HCT116 (cell line): ENCODE measurements around the gene MON2. TPM values are rescaled to one million over a fixed set of nuclear protein-coding genes. Genes with fewer than 3 reads are reported as not detected.

Source experiments
- ATAC-seq: fragments of 200-7000 bp; cut with Tn5 transposase; 2 replicates; pipeline ENCODE4 v1.9.1; 2020; ENCODE audit warnings: mild to moderate bottlenecking, moderate library complexity
- BruUV-seq: library from RNA; stranded (reverse); fragments of 400-500 nt; replicated peaks from 2 replicates; lab custom pipeline; 2021; lab: Mats Ljungman, UMichigan
- CTCF ChIA-PET: fragments of 300-600 bp; sonication (Branson Sonifier 250); formaldehyde crosslinking; loops from one replicate; lab custom pipeline; 2021; ENCODE audit warnings: antibody characterized with exemption; lab: Charles Lee
- POLR2A ChIA-PET: fragments of 300-600, 350-600 bp; sonication (Branson Sonifier 250); formaldehyde crosslinking; loops from one replicate; lab custom pipeline; 2021; ENCODE audit warnings: antibody characterized with exemption; lab: Charles Lee
- RAD21 ChIA-PET, 2 experiments: fragments of 300-600 bp; sonication (Branson Sonifier 250); formaldehyde crosslinking; loops; one replicate each; lab custom pipeline; 2023; ENCODE audit warnings: low total read pairs in 2 of 2; ENCODE audit not compliant: uncharacterized antibody in 2 of 2, unreplicated experiment in 2 of 2, low non-redundant PET in 1 of 2; lab: Charles Lee
- DNase-seq: peaks from one replicate; pipeline ENCODE4 v3.0.0-alpha.2; 2010; ENCODE audit warnings: low read depth, low spot score
- H2AFZ ChIP-seq: fragments of 200-600 bp; shearing (Covaris generic), sonication (generic); 2 replicates; pipeline ENCODE4 v1.6.1; 2017; ENCODE audit warnings: low read depth, mixed run types, mixed read lengths, antibody characterized with exemption, low read length; ENCODE audit not compliant: poor library complexity, severe bottlenecking
- H3K27ac ChIP-seq: 2 replicates; pipeline ENCODE4 v1.5.1; 2012; ENCODE audit warnings: low read depth, low read length
- H3K27me3 ChIP-seq: fragments of 200-600 bp; sonication (generic); 2 replicates; pipeline ENCODE4 v1.6.1; 2016; ENCODE audit warnings: mixed run types, low read length, mixed read lengths; ENCODE audit not compliant: insufficient read depth
- H3K36me3 ChIP-seq, 2 experiments: fragments of 200-500 bp in 1 of 2; fragments of 200-600 bp in 1 of 2; sonication (Bioruptor generic) in 1 of 2; sonication (generic) in 1 of 2; 2 replicates each; pipeline versions ENCODE4 v1.5.1 to v1.6.1; 2014 to 2016; ENCODE audit warnings: low read length in 2 of 2, inconsistent platforms in 1 of 2, mixed read lengths in 1 of 2, mixed run types in 1 of 2; ENCODE audit not compliant: insufficient read depth in 2 of 2, control insufficient read depth in 1 of 2
- H3K4me1 ChIP-seq, 2 experiments: fragments of 200-600 bp in 1 of 2; sonication (generic) in 1 of 2; 2 replicates each; pipeline versions ENCODE4 v1.5.1 to v1.6.1; 2012 to 2017; ENCODE audit warnings: low read length in 2 of 2, inconsistent platforms in 1 of 2, mild to moderate bottlenecking in 1 of 2, mixed read lengths in 1 of 2, mixed run types in 1 of 2, moderate library complexity in 1 of 2; ENCODE audit not compliant: insufficient read depth in 2 of 2, control insufficient read depth in 1 of 2
- H3K4me2 ChIP-seq: fragments of 200-600 bp; sonication (generic); 2 replicates; pipeline ENCODE4 v1.6.1; 2017; ENCODE audit warnings: mixed run types, low read length, mixed read lengths
- H3K4me3 ChIP-seq, 2 experiments: fragments of 200-600 bp in 1 of 2; sonication (generic) in 1 of 2; replicated peaks in 1 of 2; 2 replicates each; pipeline ENCODE4 v1.5.1; 2011 to 2016; ENCODE audit warnings: low read length in 2 of 2, control low read depth in 1 of 2, low read depth in 1 of 2, mild to moderate bottlenecking in 1 of 2, mixed read lengths in 1 of 2, mixed run types in 1 of 2
- H3K79me2 ChIP-seq: fragments of 200-600 bp; sonication (generic); 2 replicates; pipeline ENCODE4 v1.6.1; 2017; ENCODE audit warnings: mild to moderate bottlenecking, mixed run types, low read length, moderate library complexity, mixed read lengths; ENCODE audit not compliant: insufficient read depth
- H3K9ac ChIP-seq: fragments of 200-600 bp; sonication (generic); 2 replicates; pipeline ENCODE4 v1.6.1; 2016; ENCODE audit warnings: low read length, mixed read lengths
- H3K9me2 ChIP-seq: fragments of 200-600 bp; sonication (generic), shearing (Covaris generic); 2 replicates; pipeline ENCODE4 v1.6.1; 2017; ENCODE audit warnings: mixed run types, mild to moderate bottlenecking, moderate library complexity; ENCODE audit not compliant: insufficient read depth
- H3K9me3 ChIP-seq, 2 experiments: fragments of 200-500 bp in 1 of 2; fragments of 200-600 bp in 1 of 2; sonication (Bioruptor generic) in 1 of 2; sonication (generic) in 1 of 2; 2 replicates each; pipeline ENCODE4 v1.6.1; 2014 to 2017; ENCODE audit warnings: low read length in 2 of 2, mixed read lengths in 2 of 2, inconsistent platforms in 1 of 2, low read depth in 1 of 2, mild to moderate bottlenecking in 1 of 2, mixed run types in 1 of 2, moderate library complexity in 1 of 2; ENCODE audit not compliant: control insufficient read depth in 1 of 2, insufficient read depth in 1 of 2
- H4K20me1 ChIP-seq: fragments of 200-600 bp; sonication (generic), shearing (Covaris generic); 2 replicates; pipeline ENCODE4 v1.6.1; 2017; ENCODE audit warnings: mixed run types, mild to moderate bottlenecking, moderate library complexity; ENCODE audit not compliant: insufficient read depth
- CBX3 ChIP-seq: IDR thresholded peaks from 2 replicates; pipeline ENCODE4 v1.6.1; 2012; ENCODE audit warnings: low read depth
- CEBPB ChIP-seq: IDR thresholded peaks from 2 replicates; pipeline ENCODE4 v1.6.1; 2012; ENCODE audit warnings: low read depth
- EGR1 ChIP-seq: IDR thresholded peaks from 2 replicates; pipeline ENCODE4 v1.6.1; 2012; ENCODE audit warnings: low read depth
- ELF1 ChIP-seq: IDR thresholded peaks from 2 replicates; pipeline ENCODE4 v1.6.1; 2012; ENCODE audit warnings: low read depth, borderline replicate concordance
- EZH2 ChIP-seq: fragments of 200-600 bp; sonication (generic); IDR thresholded peaks from 2 replicates; pipeline ENCODE4 v1.6.1; 2017; ENCODE audit warnings: antibody characterized with exemption, mixed run types
- EZH2phosphoT487 ChIP-seq: fragments of 200-600 bp; IDR thresholded peaks from 2 replicates; pipeline ENCODE4 v1.6.1; 2018; ENCODE audit warnings: antibody characterized with exemption, borderline replicate concordance
- FOSL1 ChIP-seq: IDR thresholded peaks from 2 replicates; pipeline ENCODE4 v1.6.1; 2012; ENCODE audit warnings: low read depth
- POLR2A ChIP-seq: IDR thresholded peaks from 2 replicates; pipeline ENCODE4 v1.7.0; 2011; ENCODE audit warnings: borderline replicate concordance; ENCODE audit not compliant: insufficient read depth, insufficient read length; ENCODE audit errors: extremely low read depth
- POLR2AphosphoS5 ChIP-seq: IDR thresholded peaks from 2 replicates; pipeline ENCODE4 v1.6.1; 2011; ENCODE audit warnings: mild to moderate bottlenecking, low read depth, low read length, moderate library complexity
- RAD21 ChIP-seq: IDR thresholded peaks from 2 replicates; pipeline ENCODE4 v1.6.1; 2012; ENCODE audit warnings: low read depth, mild to moderate bottlenecking
- SP1 ChIP-seq: IDR thresholded peaks from 2 replicates; pipeline ENCODE4 v1.6.1; 2012; ENCODE audit warnings: low read depth
- SRF ChIP-seq: IDR thresholded peaks from 2 replicates; pipeline ENCODE4 v1.6.1; 2012; ENCODE audit warnings: low read depth
- TCF7L2 ChIP-seq: IDR thresholded peaks from 2 replicates; pipeline ENCODE4 v1.7.0; 2011; ENCODE audit warnings: borderline replicate concordance, inconsistent platforms; ENCODE audit not compliant: insufficient read depth, insufficient read length; ENCODE audit errors: extremely low read depth
- YY1 ChIP-seq: IDR thresholded peaks from 2 replicates; pipeline ENCODE4 v1.6.1; 2011; ENCODE audit warnings: low read length, low read depth, moderate library complexity, mild to moderate bottlenecking; ENCODE audit not compliant: insufficient replicate concordance; ENCODE audit errors: extremely low read depth
- ZBTB33 ChIP-seq: IDR thresholded peaks from 2 replicates; pipeline ENCODE4 v1.6.1; 2011; ENCODE audit warnings: mild to moderate bottlenecking, low read length, moderate library complexity; ENCODE audit not compliant: insufficient replicate concordance; ENCODE audit errors: extremely low read depth
- ZNF274 ChIP-seq: fragments of 200-500 bp; sonication (Bioruptor generic); IDR thresholded peaks from 2 replicates; pipeline ENCODE4 v1.6.1; 2014; ENCODE audit warnings: mild to moderate bottlenecking, low read depth, low read length, inconsistent platforms
- intact Hi-C: fragments of 100-400 bp; cut with micrococcal nuclease; formaldehyde crosslinking; loops from 2 replicates; pipeline ENCODE4 v1.10.0; 2022
- total RNA-seq: library from RNA; stranded (reverse); gene quantifications from one replicate; pipeline ENCODE4 v1.2.1, GENCODE V29; 2021; ENCODE audit not compliant: unreplicated experiment

MON2 gene
- total RNA-seq, 1 experiment from 2014 or later = 30.7 TPM

GRCh38 chr12:62625228-62625627 is 158.6 kb downstream of the MON2 start:
- Histone ChIP-seq H3K4me3 (no peak overlapping the region), H3K9ac (no peak overlapping the region), H2AFZ (no peak overlapping the region), H3K9me3 (no peaks in the 10 kb centered on the region), H3K27ac (no peak overlapping the region), H3K4me1 (peaks cover 0 to 3% of the 10 kb centered on the region in 2 experiments; a peak in 1 of 4 replicates), H3K9me2 (no peaks in the 10 kb centered on the region), H3K4me2 (no peak overlapping the region), H3K27me3 (no peaks in the 10 kb centered on the region), H3K79me2 (no peaks in the 10 kb centered on the region), H4K20me1 (no peaks in the 10 kb centered on the region), H3K36me3 (no peaks in the 10 kb centered on the region)
- POLR2A ChIA-PET = no interaction called here
- intact Hi-C loops = no loop called here
- RAD21 ChIA-PET = no interaction called here
- BruUV-seq = no TSS peak
- CTCF ChIA-PET = no interaction called here
- TF ChIP-seq ELF1 (no peak), TCF7L2 (no peak), RAD21 (no peak), CEBPB (no peak), CBX3 (no peak), EGR1 (no peak), POLR2AphosphoS5 (no peak), POLR2A (no peak), EZH2 (no peak), EZH2phosphoT487 (no peak), SRF (no peak), ZBTB33 (no peak), FOSL1 (no peak), SP1 (no peak), ZNF274 (no peak), YY1 (no peak)
- no peak for ATAC-seq
- DNase-seq = no peak
